ENCODE measurements around the gene DEFB126. TPM values are rescaled to one million over a fixed set of nuclear protein-coding genes. Genes with fewer than 3 reads are reported as not detected.

Gene DEFB126
- total RNA-seq, 1 donor from 2014 or later = not detected

GRCh38 chr20:168876-169275 lies 26.5 kb downstream of the DEFB126 start:
- H3K36me3 Mint-ChIP-seq (ENCODE audit: low read depth) = no peaks in the 10 kb centered on the region
- no peak overlapping the region for H3K27ac Mint-ChIP-seq
- peaks cover 18% of the 10 kb centered on the region for H3K27me3 Mint-ChIP-seq
- intact Hi-C loops (cut with micrococcal nuclease) = no loop called here
- H3K9me3 Mint-ChIP-seq = no peaks in the 10 kb centered on the region
- no peaks in the 10 kb centered on the region for H3K4me1 Mint-ChIP-seq
- no peak for DNase-seq
- H3K4me3 Mint-ChIP-seq = no peak overlapping the region

- H3K4me1 Mint-ChIP-seq = peaks cover 7% of the 10 kb centered on the region
- no peak overlapping the region for H3K27ac Mint-ChIP-seq
- intact Hi-C loops (cut with micrococcal nuclease) = no loop called here
- peaks cover 48% of the 10 kb centered on the region for H3K27me3 Mint-ChIP-seq
- no peak overlapping the region for H3K4me3 Mint-ChIP-seq
- H3K9me3 Mint-ChIP-seq = peaks cover 18% of the 10 kb centered on the region
- DNase-seq = no peak
- H3K36me3 Mint-ChIP-seq (ENCODE audit: low read depth) = peaks cover 2% of the 10 kb centered on the region
These were observed 41.9 kb downstream of the DEFB126 start for GRCh38 chr20:184288-184687.

- Mint-ChIP-seq H3K9me3 (peaks cover 18% of the 10 kb centered on the region), H3K36me3 (ENCODE audit: low read depth) (peaks cover 2% of the 10 kb centered on the region), H3K27me3 (peaks cover 40% of the 10 kb centered on the region), H3K27ac (no peak overlapping the region), H3K4me3 (no peak overlapping the region), H3K4me1 (peaks cover 7% of the 10 kb centered on the region)
- DNase-seq = no peak
- intact Hi-C loops (cut with micrococcal nuclease) = no loop called here
These were observed 45.3 kb downstream of the DEFB126 start for GRCh38 chr20:187733-188132.

- Mint-ChIP-seq H3K27ac (no peak within 1 kb of the TSS), H3K9me3 (peaks cover 10% of the 10 kb centered on the region), H3K27me3 (peaks cover 27% of the 10 kb centered on the region), H3K4me1 (peaks cover 1% of the 10 kb centered on the region), H3K36me3 (ENCODE audit: low read depth) (peaks cover 2% of the 10 kb centered on the region), H3K4me3 (no peak within 1 kb of the TSS)
- DNase-seq = no peak
- intact Hi-C loops (cut with micrococcal nuclease) = no loop called here
These were observed 47.2 kb downstream of the DEFB126 start, which contains the start of gene DEFB128 for GRCh38 chr20:189611-190010. Gene DEFB128, minus strand, starts transcription at chr20:189711. Its CDS starts 88 bp downstream, at chr20:189623.

Other genes with a start within 250 kb of the DEFB126 start
- gene DEFB125, start 54.9 kb upstream of the DEFB126 start, total RNA-seq = not detected in 2 replicates
- not detected in 2 replicates for gene DEFB127, start 14.9 kb downstream of the DEFB126 start, total RNA-seq
- gene DEFB128, start 47.1 kb downstream of the DEFB126 start, total RNA-seq = not detected in 2 replicates
- gene DEFB129, start 84.7 kb downstream of the DEFB126 start, total RNA-seq = not detected in 2 replicates
- gene DEFB132, start 115.1 kb downstream of the DEFB126 start, total RNA-seq = not detected in 2 replicates
- 5.7 and 6.7 TPM in 2 replicates for gene C20orf96, start 148.2 kb downstream of the DEFB126 start, total RNA-seq
- 23.7 and 24.6 TPM in 2 replicates for gene ZCCHC3, start 155.0 kb downstream of the DEFB126 start, total RNA-seq
- gene SOX12, start 183.0 kb downstream of the DEFB126 start, total RNA-seq = 11.0 and 11.2 TPM in 2 replicates
- gene NRSN2, start 204.5 kb downstream of the DEFB126 start, total RNA-seq = 5.1 and 7.0 TPM in 2 replicates
- gene TRIB3, start 238.2 kb downstream of the DEFB126 start, total RNA-seq = 39.3 and 41.1 TPM in 2 replicates